Measurements from ENCODE around the gene HBA1. TPM values are rescaled to one million over a fixed set of nuclear protein-coding genes. Genes with fewer than 3 reads are reported as not detected.
"Not testable (repeated sequence)": the region's sequence is repeated elsewhere in the genome, so short reads cannot be mapped to it uniquely, and the experiment has no call there.

HBA1 gene
- total RNA-seq, 1 experiment from 2014 or later, result not detected

- H3K4me3 ChIP-seq (ENCODE audit: low read length), result no peak overlapping the region
- ChIA-PET CTCF (no interaction called here), POLR2A (ENCODE audit: unreplicated experiment) (no interaction called here)
- H2AFZ ChIP-seq (ENCODE audit: low read length), result no peak overlapping the region
- no peak overlapping the region for H3K27ac ChIP-seq (ENCODE audit: low read length)
- H3K9me2 ChIP-seq (replicated peaks; ENCODE audit: low read length), result no peaks in the 10 kb centered on the region
- H3K4me2 ChIP-seq (ENCODE audit: low read length), result no peak overlapping the region
- H3K79me2 ChIP-seq (ENCODE audit: low read length), result no peaks in the 10 kb centered on the region
- no peaks in the 10 kb centered on the region for H3K27me3 ChIP-seq (ENCODE audit: low read length)
- H3K36me3 ChIP-seq (ENCODE audit: low read depth, low read length), result no peaks in the 10 kb centered on the region
- no peak for ATAC-seq
- BruUV-seq (replicated peaks), result no TSS peak
- no peaks in the 10 kb centered on the region for H3F3A ChIP-seq (ENCODE audit: low read length, unreplicated experiment)
- DNase-seq, result no peak
- intact Hi-C loops (cut with micrococcal nuclease), result no loop called here
- H3K9me3 ChIP-seq (ENCODE audit: low read length), result no peaks in the 10 kb centered on the region
- no peaks in the 10 kb centered on the region for H4K20me1 ChIP-seq (ENCODE audit: low read length)
- H3K4me1 ChIP-seq (ENCODE audit: insufficient read depth, low read length), result no peaks in the 10 kb centered on the region
- H3K9ac ChIP-seq (ENCODE audit: low read length), result no peak overlapping the region
- no peak for TF ChIP-seq EZH2phosphoT487 (IDR thresholded peaks at IDR 0.05; ENCODE audit: borderline replicate concordance, low read length)
- TF ChIP-seq CTCF (conservative IDR thresholded peaks at IDR 0.05; ENCODE audit: low read depth, low read length), result no peak
- TF ChIP-seq EZH2 (IDR thresholded peaks at IDR 0.05; ENCODE audit: low read length, unreplicated experiment), result no peak
Observed at GRCh38 chr16:146646-147045, 29.8 kb upstream of the HBA1 start.

- H3K36me3 ChIP-seq (ENCODE audit: low read depth, low read length), result no peaks in the 10 kb centered on the region
- H3K9ac ChIP-seq (ENCODE audit: low read length), result no peak overlapping the region
- CTCF ChIA-PET, result no interaction called here
- no peak overlapping the region for H3K4me3 ChIP-seq (ENCODE audit: low read length)
- H3K9me3 ChIP-seq (ENCODE audit: low read length), result no peaks in the 10 kb centered on the region
- ATAC-seq (no peak), DNase-seq (no peak)
- BruUV-seq (replicated peaks), result no TSS peak
- no peaks in the 10 kb centered on the region for H3K79me2 ChIP-seq (ENCODE audit: low read length)
- H3K9me2 ChIP-seq (replicated peaks; ENCODE audit: low read length), result no peaks in the 10 kb centered on the region
- H3K27me3 ChIP-seq (ENCODE audit: low read length), result no peaks in the 10 kb centered on the region
- POLR2A ChIA-PET (ENCODE audit: unreplicated experiment), result no interaction called here
- H4K20me1 ChIP-seq (ENCODE audit: low read length), result no peaks in the 10 kb centered on the region
- no peak for TF ChIP-seq EZH2 (IDR thresholded peaks at IDR 0.05; ENCODE audit: low read length, unreplicated experiment)
- no peak for TF ChIP-seq EZH2phosphoT487 (IDR thresholded peaks at IDR 0.05; ENCODE audit: borderline replicate concordance, low read length)
- no peak overlapping the region for H2AFZ ChIP-seq (ENCODE audit: low read length)
- intact Hi-C loops (cut with micrococcal nuclease), result no loop called here
- H3K4me1 ChIP-seq (ENCODE audit: insufficient read depth, low read length), result no peaks in the 10 kb centered on the region
- no peak overlapping the region for H3K4me2 ChIP-seq (ENCODE audit: low read length)
- H3K27ac ChIP-seq (ENCODE audit: low read length), result no peak overlapping the region
- no peaks in the 10 kb centered on the region for H3F3A ChIP-seq (ENCODE audit: low read length, unreplicated experiment)
Observed at GRCh38 chr16:149024-149660, 27.3 kb upstream of the HBA1 start.

- Histone ChIP-seq H2AFZ (ENCODE audit: low read length) (no peak within 1 kb of the TSS), H3K9ac (ENCODE audit: low read length) (no peak within 1 kb of the TSS), H3K4me3 (ENCODE audit: low read length) (no peak within 1 kb of the TSS), H3F3A (ENCODE audit: low read length, unreplicated experiment) (no peaks in the 10 kb centered on the region), H3K9me3 (ENCODE audit: low read length) (no peaks in the 10 kb centered on the region), H3K27ac (ENCODE audit: low read length) (no peak within 1 kb of the TSS), H3K79me2 (ENCODE audit: low read length) (no peaks in the 10 kb centered on the region), H3K4me1 (ENCODE audit: insufficient read depth, low read length) (peaks cover 7% of the 10 kb centered on the region; the same call in 1 of the 2 replicates), H3K9me2 (replicated peaks; ENCODE audit: low read length) (no peaks in the 10 kb centered on the region), H3K4me2 (ENCODE audit: low read length) (no peak within 1 kb of the TSS), H3K36me3 (ENCODE audit: low read depth, low read length) (no peaks in the 10 kb centered on the region), H3K27me3 (ENCODE audit: low read length) (no peaks in the 10 kb centered on the region), H4K20me1 (ENCODE audit: low read length) (no peaks in the 10 kb centered on the region)
- POLR2A ChIA-PET (ENCODE audit: unreplicated experiment), result no interaction called here
- TF ChIP-seq EZH2phosphoT487 (IDR thresholded peaks at IDR 0.05; ENCODE audit: borderline replicate concordance, low read length) (no peak), EZH2 (IDR thresholded peaks at IDR 0.05; ENCODE audit: low read length, unreplicated experiment) (no peak), CTCF (conservative IDR thresholded peaks at IDR 0.05; ENCODE audit: low read depth, low read length) (no peak)
- no peak for ATAC-seq
- DNase-seq, result no peak
- BruUV-seq (replicated peaks), result no TSS peak
- intact Hi-C loops (cut with micrococcal nuclease), result no loop called here
- CTCF ChIA-PET, result no interaction called here
Observed at GRCh38 chr16:152141-153128, 24.0 kb upstream of the HBA1 start, which contains the start of gene HBZ. Gene HBZ, plus strand, starts transcription at chr16:152644. Its CDS starts 266 bp downstream, at chr16:152910.

GRCh38 chr16:153129-153521 lies 23.4 kb upstream of the HBA1 start:
- H3K79me2 ChIP-seq (ENCODE audit: low read length); H4K20me1 ChIP-seq (ENCODE audit: low read length); H3K27me3 ChIP-seq (ENCODE audit: low read length); ATAC-seq; H2AFZ ChIP-seq (ENCODE audit: low read length); BruUV-seq (replicated peaks); H3K4me3 ChIP-seq (ENCODE audit: low read length); POLR2A ChIA-PET (ENCODE audit: unreplicated experiment); H3K9me2 ChIP-seq (replicated peaks; ENCODE audit: low read length); H3F3A ChIP-seq (ENCODE audit: low read length, unreplicated experiment); H3K4me1 ChIP-seq (ENCODE audit: insufficient read depth, low read length); H3K27ac ChIP-seq (ENCODE audit: low read length); H3K36me3 ChIP-seq (ENCODE audit: low read depth, low read length); H3K4me2 ChIP-seq (ENCODE audit: low read length); H3K9ac ChIP-seq (ENCODE audit: low read length); intact Hi-C loops (cut with micrococcal nuclease); CTCF ChIA-PET; DNase-seq; H3K9me3 ChIP-seq (ENCODE audit: low read length): not testable (repeated sequence)
